H7 (cell line): ENCODE results near the gene BUB3. TPM values are rescaled to one million over a fixed set of nuclear protein-coding genes. Genes with fewer than 3 reads are reported as not detected.

Source experiments
- DNase-seq: peaks from one replicate; pipeline ENCODE4 v3.0.0; 2012
- H3K27me3 ChIP-seq: 2 replicates; pipeline ENCODE4 v1.6.0; 2011; ENCODE audit warnings: mild to moderate bottlenecking, low read length; ENCODE audit not compliant: control insufficient read depth, insufficient read depth
- H3K36me3 ChIP-seq: replicated peaks from 2 replicates; pipeline ENCODE4 v1.5.1; 2011; ENCODE audit warnings: low read length; ENCODE audit not compliant: control insufficient read depth, insufficient read depth
- H3K4me3 ChIP-seq: 2 replicates; pipeline ENCODE4 v1.5.1; 2011; ENCODE audit warnings: low read depth, mild to moderate bottlenecking, control low read depth, low read length, moderate library complexity; ENCODE audit not compliant: insufficient read depth
- total RNA-seq: library from RNA; depleted of rRNA; stranded (reverse); fragments of >200 nt; shearing (Covaris generic); gene quantifications from 2 replicates; pipeline ENCODE4 v1.2.3, GENCODE V29; 2014; rRNA removed

Gene BUB3
- total RNA-seq, 1 experiment from 2014 or later: 359 TPM

- Histone ChIP-seq H3K36me3 (no peaks in the 10 kb centered on the region), H3K4me3 (no peak overlapping the region), H3K27me3 (no peaks in the 10 kb centered on the region)
- no peak for DNase-seq
Observed at GRCh38 chr10:123194056-123194455, 39.9 kb downstream of the BUB3 start.

GRCh38 chr10:123200531-123200930, 46.3 kb downstream of the BUB3 start:
- H3K4me3 ChIP-seq: no peak overlapping the region
- DNase-seq: no peak
- H3K27me3 ChIP-seq: no peaks in the 10 kb centered on the region
- H3K36me3 ChIP-seq: no peaks in the 10 kb centered on the region

DNA sequence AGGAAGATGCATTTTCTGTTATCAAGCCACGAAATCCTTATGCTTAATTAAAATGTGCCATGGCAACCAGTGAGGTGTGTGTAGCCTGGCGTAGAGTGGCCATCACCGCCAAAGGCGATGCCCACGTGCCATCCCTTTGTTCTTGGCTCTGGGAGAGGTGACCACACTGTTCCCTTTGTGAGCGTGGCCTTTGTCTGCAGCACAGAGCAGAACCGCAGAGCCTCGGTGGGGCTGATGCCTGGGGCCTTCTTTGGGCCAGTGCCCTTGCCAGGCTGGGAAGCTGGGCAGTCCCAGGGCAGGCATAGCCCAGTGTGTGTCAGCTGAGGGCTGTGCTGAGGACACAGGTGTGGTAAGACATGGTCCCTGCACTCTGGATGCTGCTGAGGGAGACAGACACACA, 48.3 kb downstream of the BUB3 start:
- Histone ChIP-seq H3K4me3 (no peak overlapping the region), H3K27me3 (no peaks in the 10 kb centered on the region), H3K36me3 (no peaks in the 10 kb centered on the region)
- no peak for DNase-seq

- no peaks in the 10 kb centered on the region for H3K36me3 ChIP-seq
- DNase-seq: no peak
Observed at GRCh38 chr10:123203393-123204126, 49.4 kb downstream of the BUB3 start.

DNA sequence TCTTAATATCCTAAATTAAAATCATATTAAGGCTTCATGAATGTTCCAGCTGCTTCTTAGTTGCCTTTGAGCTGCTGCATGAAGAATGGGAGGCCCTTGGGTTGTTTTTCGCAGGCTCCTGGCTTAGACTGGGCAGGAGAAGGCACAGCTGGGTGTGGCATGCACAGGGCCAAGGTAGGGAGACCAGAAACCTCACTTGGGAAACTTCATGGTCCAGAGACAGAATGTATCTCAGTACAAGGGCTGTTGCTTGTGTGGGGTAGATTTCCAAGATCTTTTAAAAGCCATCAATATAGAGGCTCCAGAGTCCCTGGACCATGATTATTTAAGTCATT, 49.9 kb downstream of the BUB3 start:
- no peaks in the 10 kb centered on the region for H3K36me3 ChIP-seq
- no peaks in the 10 kb centered on the region for H3K27me3 ChIP-seq
- H3K4me3 ChIP-seq: no peak overlapping the region
- no peak for DNase-seq

More at GRCh38 chr10:123203393-123204126, 49.4 kb downstream of the BUB3 start:
- no peaks in the 10 kb centered on the region for H3K27me3 ChIP-seq
- H3K4me3 ChIP-seq: no peak overlapping the region

GRCh38 chr10:123205041-123205440, 50.8 kb downstream of the BUB3 start:
- H3K27me3 ChIP-seq: no peaks in the 10 kb centered on the region
- no peaks in the 10 kb centered on the region for H3K36me3 ChIP-seq
- no peak overlapping the region for H3K4me3 ChIP-seq
- DNase-seq: no peak

- Histone ChIP-seq H3K36me3 (no peaks in the 10 kb centered on the region), H3K27me3 (no peaks in the 10 kb centered on the region), H3K4me3 (no peak overlapping the region)
- DNase-seq: no peak
Observed at GRCh38 chr10:123212063-123212462, 57.9 kb downstream of the BUB3 start.

DNA sequence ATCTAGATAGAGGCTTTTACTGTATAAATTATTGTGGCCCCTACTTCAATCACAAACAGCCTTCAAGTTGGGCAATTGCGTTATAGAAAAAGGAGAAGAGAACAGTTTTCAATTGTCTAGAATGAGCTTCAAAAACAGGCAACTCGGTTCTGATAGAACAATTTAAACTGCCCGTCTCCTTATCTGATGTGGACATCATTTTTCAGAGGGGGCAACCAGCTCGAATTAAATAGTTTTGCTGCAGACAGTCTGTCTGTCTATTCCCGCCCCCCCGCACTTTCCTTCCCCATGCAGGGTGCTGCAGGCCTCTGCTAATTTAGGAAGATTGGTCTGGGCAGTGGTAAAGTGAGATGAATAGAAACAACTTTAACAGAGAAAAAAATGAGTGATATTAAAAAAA, 58.4 kb downstream of the BUB3 start:
- Histone ChIP-seq H3K36me3 (no peaks in the 10 kb centered on the region), H3K27me3 (no peaks in the 10 kb centered on the region), H3K4me3 (no peak overlapping the region)
- no peak for DNase-seq

- Histone ChIP-seq H3K27me3 (no peaks in the 10 kb centered on the region), H3K4me3 (no peak overlapping the region), H3K36me3 (no peaks in the 10 kb centered on the region)
- DNase-seq: peak; percentile 51
Observed at GRCh38 chr10:123213192-123213591, 59.0 kb downstream of the BUB3 start.

Other genes with a start within 250 kb of the BUB3 start
- gene FAM24A, start 243.8 kb upstream of the BUB3 start, total RNA-seq: not detected in 2 replicates
- 7.2 and 10.3 TPM in 2 replicates for gene C10orf88, start 200.2 kb upstream of the BUB3 start, total RNA-seq
- 6.1 and 7.8 TPM in 2 replicates for gene PSTK, start 174.0 kb upstream of the BUB3 start, total RNA-seq
- gene IKZF5, start 145.6 kb upstream of the BUB3 start, total RNA-seq: 3.4 and 5.0 TPM in 2 replicates
- gene ACADSB, start 145.4 kb upstream of the BUB3 start, total RNA-seq: 5.4 and 5.7 TPM in 2 replicates
- not detected in 2 replicates for gene HMX3, start 18.4 kb upstream of the BUB3 start, total RNA-seq
- gene HMX2, start 6.3 kb upstream of the BUB3 start, total RNA-seq: 0.07 TPM in 1 of 2 replicates, not detected in the other